ENCODE measurements around the gene ATP2A2.
A peak's percentile ranks its signal among the peaks of the same experiment; 100 is the strongest.
"Not testable (repeated sequence)": the region's sequence is repeated elsewhere in the genome, so short reads cannot be mapped to it uniquely, and the experiment has no call there.

Gene ATP2A2

DNA sequence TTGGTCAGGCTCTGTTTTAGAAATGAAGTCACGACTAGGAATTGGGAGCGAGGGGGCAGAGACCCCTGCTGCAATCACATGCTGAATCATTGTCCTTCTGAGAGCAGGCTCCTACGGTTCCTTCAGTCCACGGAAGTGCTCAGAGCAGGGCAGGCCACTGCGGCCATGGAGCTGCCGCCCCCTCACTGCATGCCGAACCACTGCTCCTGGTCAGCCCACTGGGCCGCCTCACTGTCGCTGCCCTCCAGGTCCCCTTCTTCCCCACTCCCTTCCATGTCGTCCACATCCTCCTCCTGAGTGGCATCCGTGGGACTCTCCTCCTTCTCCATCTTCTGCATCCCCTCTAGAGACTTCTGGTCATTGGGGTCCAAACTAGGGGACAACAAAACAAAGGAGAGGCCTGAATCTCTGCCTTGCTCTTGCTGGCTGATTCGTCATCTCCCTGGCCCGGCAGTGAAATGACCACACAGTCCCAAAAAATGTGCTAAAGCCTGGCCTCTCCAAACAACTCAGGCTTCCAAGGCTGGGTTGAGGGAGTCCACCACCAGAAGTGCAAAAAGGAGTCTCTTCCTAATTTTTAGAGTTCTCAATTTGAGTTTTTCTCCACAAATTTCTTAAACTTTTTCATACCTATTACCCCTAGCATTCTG lies 93.0 kb downstream of the ATP2A2 start:
- H3K4me1 ChIP-seq (ENCODE audit: control insufficient read depth, insufficient read depth, low read length), result peaks cover 29% of the 10 kb centered on the region
- no peak for DNase-seq (ENCODE audit: low read depth)
- peaks cover 63% of the 10 kb centered on the region for H3K36me3 ChIP-seq (ENCODE audit: control insufficient read depth, insufficient read depth, low read length, severe bottlenecking)
- no peaks in the 10 kb centered on the region for H3K9me3 ChIP-seq (ENCODE audit: control insufficient read depth, low read length)
- no peaks in the 10 kb centered on the region for H3K27me3 ChIP-seq (replicated peaks; ENCODE audit: control insufficient read depth, insufficient read depth, low read length)
- H3K4me3 ChIP-seq (ENCODE audit: low read length), result no peak overlapping the region
- H3K9ac ChIP-seq (ENCODE audit: low read length), result no peak overlapping the region

DNA sequence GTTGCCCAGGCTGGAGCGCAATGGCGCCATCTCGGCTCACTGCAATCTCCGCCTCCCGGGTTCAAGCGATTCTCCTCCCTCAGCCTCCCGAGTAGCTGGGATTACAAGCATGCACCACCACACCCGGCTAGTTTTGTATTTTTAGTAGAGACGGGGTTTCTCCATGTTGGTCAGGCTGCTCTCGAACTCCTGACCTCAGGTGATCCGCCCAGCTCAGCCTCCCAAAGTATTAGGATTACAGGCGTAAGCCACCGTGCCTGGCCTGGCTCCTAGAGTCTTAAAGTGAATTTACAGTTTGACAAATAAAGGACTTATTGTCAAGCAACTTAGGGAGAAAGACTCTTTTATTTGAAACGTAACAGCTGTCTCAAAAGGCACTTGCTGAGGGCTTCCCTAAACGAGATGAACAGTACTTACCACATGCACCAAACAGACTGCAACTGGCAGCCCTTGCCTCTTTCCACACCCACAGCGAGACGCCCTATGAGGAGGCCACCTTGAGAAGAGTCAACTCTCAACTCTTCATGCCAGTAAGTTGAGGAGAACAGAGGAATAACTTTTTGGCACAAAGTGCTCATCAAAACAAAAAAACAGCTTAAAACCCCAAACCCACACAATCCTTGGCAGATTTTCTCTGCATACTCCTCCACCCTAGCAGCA lies 97.2 kb downstream of the ATP2A2 start:
- H3K4me3 ChIP-seq (ENCODE audit: low read length); H3K9ac ChIP-seq (ENCODE audit: low read length); H3K9me3 ChIP-seq (ENCODE audit: control insufficient read depth, low read length); H3K27me3 ChIP-seq (replicated peaks; ENCODE audit: control insufficient read depth, insufficient read depth, low read length); DNase-seq (ENCODE audit: low read depth): not testable (repeated sequence)
- peaks cover 66% of the 10 kb centered on the region for H3K36me3 ChIP-seq (ENCODE audit: control insufficient read depth, insufficient read depth, low read length, severe bottlenecking)
- peaks cover 26% of the 10 kb centered on the region for H3K4me1 ChIP-seq (ENCODE audit: control insufficient read depth, insufficient read depth, low read length)

DNA sequence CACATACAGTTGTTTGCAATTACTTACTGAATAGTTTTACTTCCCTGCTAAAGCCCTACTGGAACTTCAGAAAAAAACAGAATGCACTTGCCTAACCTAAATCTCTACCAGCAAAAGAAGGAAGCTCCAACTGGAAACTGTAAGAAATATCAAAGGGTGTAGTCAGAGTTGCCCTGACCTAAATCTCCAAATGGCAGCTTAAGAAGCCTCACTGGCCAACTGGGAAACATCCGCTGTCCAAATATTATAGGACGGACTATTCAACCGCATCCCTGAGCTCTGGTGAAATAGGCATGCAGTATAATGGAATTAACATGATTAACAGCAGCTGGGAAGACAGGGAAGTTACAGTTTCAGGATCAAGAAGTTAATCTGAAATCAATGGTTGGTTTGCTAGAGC lies 98.2 kb downstream of the ATP2A2 start:
- Histone ChIP-seq H3K9ac (ENCODE audit: low read length) (no peak overlapping the region), H3K9me3 (ENCODE audit: control insufficient read depth, low read length) (no peaks in the 10 kb centered on the region), H3K4me1 (ENCODE audit: control insufficient read depth, insufficient read depth, low read length) (peaks cover 17% of the 10 kb centered on the region), H3K27me3 (replicated peaks; ENCODE audit: control insufficient read depth, insufficient read depth, low read length) (no peaks in the 10 kb centered on the region), H3K36me3 (ENCODE audit: control insufficient read depth, insufficient read depth, low read length, severe bottlenecking) (peaks cover 68% of the 10 kb centered on the region), H3K4me3 (ENCODE audit: low read length) (no peak overlapping the region)
- DNase-seq (ENCODE audit: low read depth), result peak; percentile 4

DNA sequence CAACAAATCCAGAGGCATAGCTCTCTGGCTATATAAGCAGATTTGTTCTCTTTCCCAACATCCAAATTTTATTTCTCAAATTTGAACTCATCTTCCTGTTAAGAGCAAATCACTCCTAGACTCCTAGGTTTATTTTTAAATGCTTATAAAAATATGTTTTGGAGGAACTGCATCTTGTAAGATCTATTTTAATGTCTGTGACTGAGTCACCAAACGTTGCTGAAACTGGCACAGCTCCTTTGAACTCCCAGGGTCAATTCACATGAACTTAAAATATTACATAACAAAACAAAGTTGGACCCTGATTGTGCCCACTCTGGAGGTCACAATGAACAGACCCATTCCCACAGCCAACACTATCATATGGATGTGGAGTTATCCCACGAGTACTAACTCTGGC lies 98.6 kb downstream of the ATP2A2 start:
- H3K4me3 ChIP-seq (ENCODE audit: low read length), result no peak overlapping the region
- H3K27me3 ChIP-seq (replicated peaks; ENCODE audit: control insufficient read depth, insufficient read depth, low read length), result no peaks in the 10 kb centered on the region
- H3K9ac ChIP-seq (ENCODE audit: low read length), result no peak overlapping the region
- no peaks in the 10 kb centered on the region for H3K9me3 ChIP-seq (ENCODE audit: control insufficient read depth, low read length)
- peaks cover 67% of the 10 kb centered on the region for H3K36me3 ChIP-seq (ENCODE audit: control insufficient read depth, insufficient read depth, low read length, severe bottlenecking)
- peaks cover 19% of the 10 kb centered on the region for H3K4me1 ChIP-seq (ENCODE audit: control insufficient read depth, insufficient read depth, low read length)
- DNase-seq (ENCODE audit: low read depth), result no peak

GRCh38 chr12:110382683-110383082 lies 101.6 kb downstream of the ATP2A2 start:
- no peaks in the 10 kb centered on the region for H3K27me3 ChIP-seq (replicated peaks; ENCODE audit: control insufficient read depth, insufficient read depth, low read length)

More at GRCh38 chr12:110382683-110383082, 101.6 kb downstream of the ATP2A2 start:
- no peak for DNase-seq (ENCODE audit: low read depth)
- Histone ChIP-seq H3K9me3 (ENCODE audit: control insufficient read depth, low read length) (no peaks in the 10 kb centered on the region), H3K9ac (ENCODE audit: low read length) (no peak overlapping the region), H3K4me1 (ENCODE audit: control insufficient read depth, insufficient read depth, low read length) (peaks cover 29% of the 10 kb centered on the region), H3K4me3 (ENCODE audit: low read length) (no peak overlapping the region), H3K36me3 (ENCODE audit: control insufficient read depth, insufficient read depth, low read length, severe bottlenecking) (peaks cover 71% of the 10 kb centered on the region)

All from adipocyte (in vitro differentiated cells).